Esophagus squamous epithelium (tissue), 4 donors: ENCODE measurements around the gene COL1A1.

ENCODE experiments used
- POLR2A ChIP-seq, 4 donors: fragments of 450-650 bp; IDR thresholded peaks; one replicate each; pipeline ENCODE4 v1.6.1; 2017; ENCODE audit warnings: antibody characterized with exemption in 4 of 4, mild to moderate bottlenecking in 4 of 4, moderate library complexity in 3 of 4
- TF ChIP-seq, protein P1 (sequence below), 6 experiments: fragments of 450-650 bp in 4 of 6; fragments of 200-600 bp in 2 of 6; sonication (generic) in 2 of 6; IDR thresholded peaks; one replicate each; pipeline ENCODE4 v1.5.1; 2016 to 2019; ENCODE audit warnings: antibody characterized with exemption in 6 of 6, mild to moderate bottlenecking in 4 of 6, moderate library complexity in 4 of 6

DNA sequence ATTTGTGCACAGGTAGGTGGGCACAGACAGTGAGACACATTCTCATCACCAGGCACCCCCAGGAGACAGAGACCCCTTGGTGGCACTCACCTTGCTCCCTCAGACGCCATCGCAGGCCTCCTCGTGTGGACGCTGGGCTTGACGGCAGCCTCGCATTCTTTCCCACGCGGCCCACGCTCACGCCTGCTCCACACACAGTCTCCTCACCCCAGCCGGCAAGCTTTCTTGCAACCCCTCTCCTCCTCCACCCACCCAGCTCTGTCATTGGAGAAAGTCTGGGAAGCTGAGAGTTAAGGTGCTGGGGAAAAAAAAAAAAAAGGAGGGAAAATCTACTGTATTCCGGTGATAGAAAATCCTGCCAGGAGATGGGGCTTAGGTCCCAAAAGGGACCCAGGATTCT, 20.8 kb downstream of the COL1A1 start:
- TF ChIP-seq, protein P1, sequence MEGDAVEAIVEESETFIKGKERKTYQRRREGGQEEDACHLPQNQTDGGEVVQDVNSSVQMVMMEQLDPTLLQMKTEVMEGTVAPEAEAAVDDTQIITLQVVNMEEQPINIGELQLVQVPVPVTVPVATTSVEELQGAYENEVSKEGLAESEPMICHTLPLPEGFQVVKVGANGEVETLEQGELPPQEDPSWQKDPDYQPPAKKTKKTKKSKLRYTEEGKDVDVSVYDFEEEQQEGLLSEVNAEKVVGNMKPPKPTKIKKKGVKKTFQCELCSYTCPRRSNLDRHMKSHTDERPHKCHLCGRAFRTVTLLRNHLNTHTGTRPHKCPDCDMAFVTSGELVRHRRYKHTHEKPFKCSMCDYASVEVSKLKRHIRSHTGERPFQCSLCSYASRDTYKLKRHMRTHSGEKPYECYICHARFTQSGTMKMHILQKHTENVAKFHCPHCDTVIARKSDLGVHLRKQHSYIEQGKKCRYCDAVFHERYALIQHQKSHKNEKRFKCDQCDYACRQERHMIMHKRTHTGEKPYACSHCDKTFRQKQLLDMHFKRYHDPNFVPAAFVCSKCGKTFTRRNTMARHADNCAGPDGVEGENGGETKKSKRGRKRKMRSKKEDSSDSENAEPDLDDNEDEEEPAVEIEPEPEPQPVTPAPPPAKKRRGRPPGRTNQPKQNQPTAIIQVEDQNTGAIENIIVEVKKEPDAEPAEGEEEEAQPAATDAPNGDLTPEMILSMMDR (IDR thresholded peaks at IDR 0.05), result no peak
- TF ChIP-seq POLR2A (IDR thresholded peaks at IDR 0.05), result no peak
